ENCODE data around the gene ZNF331.
"Not testable (repeated sequence)": the region's sequence is repeated elsewhere in the genome, so short reads cannot be mapped to it uniquely, and the experiment has no call there.

Gene ZNF331

GRCh38 chr19:53537521-53538377, at the start of gene ZNF331:
Gene ZNF331 (plus strand): TSS chr19:53538145. CDS start chr19:53569377, 31,232 bp downstream.
- DNase-seq (ENCODE audit: low read depth in 2 of 2) = peak; percentile 34 to 41

DNA sequence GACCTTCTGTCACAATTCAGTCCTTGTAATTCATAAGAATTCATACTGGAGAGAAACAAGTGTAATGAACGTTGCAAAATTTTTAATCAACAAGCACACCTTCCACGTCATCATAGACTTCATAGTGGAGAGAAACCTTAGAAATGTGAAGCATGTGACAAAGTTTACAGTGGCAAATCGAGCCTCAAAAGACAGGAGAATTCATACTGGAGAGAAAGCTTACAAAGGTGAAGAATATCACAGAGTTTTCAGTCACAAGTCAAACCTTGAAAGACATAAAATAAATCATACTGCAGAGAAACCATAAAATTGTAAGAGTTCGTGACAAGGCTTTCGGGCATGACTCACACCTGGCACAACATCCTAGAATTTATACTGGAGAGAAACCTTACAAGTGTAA, 45.8 kb upstream of the ZNF331 start:
- no peak for DNase-seq (ENCODE audit: low read depth in 2 of 2)

DNA sequence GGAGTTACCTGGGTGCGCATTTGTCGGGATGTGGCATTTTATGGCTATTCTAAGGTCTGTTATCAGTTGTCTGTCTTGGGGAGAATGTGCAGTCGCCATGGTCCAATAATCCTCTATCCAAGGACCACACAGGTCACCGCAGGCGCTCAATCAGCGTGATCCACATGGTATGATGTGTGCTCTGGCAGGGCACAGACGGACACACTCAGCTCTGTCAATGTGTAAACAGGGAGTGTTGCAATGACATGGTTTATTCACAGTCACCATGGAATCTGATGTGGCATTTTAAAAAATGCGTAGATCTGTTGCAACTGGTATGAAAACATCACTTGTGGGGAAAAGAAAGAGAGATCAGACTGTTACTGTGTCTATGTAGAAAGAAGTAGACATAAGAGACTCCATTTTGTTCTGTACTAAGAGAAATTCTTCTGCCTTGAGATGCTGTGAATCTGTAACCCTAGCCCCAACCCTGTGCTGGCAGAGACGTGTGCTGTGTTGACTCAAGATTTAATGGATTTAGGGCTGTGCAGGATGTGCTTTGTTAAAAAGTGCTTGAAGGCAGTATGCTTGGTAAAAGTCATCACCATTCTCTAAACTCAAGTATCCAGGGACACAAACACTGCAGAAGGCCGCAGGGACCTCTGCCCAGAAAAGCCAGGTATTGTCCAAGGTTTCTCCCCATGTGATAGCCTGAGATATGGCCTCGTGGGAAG, 40.5 kb upstream of the ZNF331 start:
- not testable (repeated sequence) for DNase-seq (ENCODE audit: low read depth in 2 of 2)

- DNase-seq (ENCODE audit: low read depth in 2 of 2) = not testable (repeated sequence)
Observed at GRCh38 chr19:53498024-53498395, 39.9 kb upstream of the ZNF331 start.

DNA sequence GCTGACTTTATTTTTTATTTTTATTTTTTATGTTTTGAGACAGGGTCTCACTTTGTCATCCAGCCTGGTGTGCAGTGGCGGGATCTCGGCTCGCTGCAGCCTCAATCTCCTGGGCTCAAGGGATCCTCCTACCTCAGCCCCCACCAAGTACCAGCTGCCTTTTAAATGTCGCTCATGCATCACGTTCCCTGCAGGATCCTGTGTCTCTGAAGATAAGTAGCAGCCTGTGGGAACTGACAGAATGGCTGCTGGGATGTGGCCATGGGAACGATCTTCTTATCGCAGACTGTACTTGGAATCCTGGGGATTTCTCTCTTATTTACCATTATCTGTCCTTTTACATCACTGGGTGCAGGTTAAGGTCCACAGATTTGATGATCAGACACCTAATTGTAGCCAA, 34.8 kb upstream of the ZNF331 start:
- not testable (repeated sequence) for DNase-seq (ENCODE audit: low read depth in 2 of 2)

GRCh38 chr19:53503671-53504364, 34.1 kb upstream of the ZNF331 start:
- DNase-seq (ENCODE audit: low read depth in 2 of 2) = not testable (repeated sequence)

DNA sequence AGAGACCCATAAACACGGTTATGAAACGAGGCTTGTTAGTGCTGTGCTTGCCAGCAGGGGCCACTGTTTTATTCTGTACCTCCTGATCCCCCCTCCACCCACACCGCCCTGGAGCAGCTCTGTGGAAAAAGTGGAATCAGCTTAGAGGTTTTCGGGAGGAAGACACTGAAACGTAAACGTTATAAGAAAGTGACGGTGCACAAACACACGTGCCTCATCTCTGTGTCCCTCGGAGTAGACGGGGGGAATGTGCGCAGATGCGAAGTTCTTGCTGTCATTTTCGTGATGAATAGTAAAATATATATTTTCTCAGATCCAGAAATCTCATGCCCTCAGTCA, 33.6 kb upstream of the ZNF331 start:
- DNase-seq (ENCODE audit: low read depth in 2 of 2) = not testable (repeated sequence)

DNA sequence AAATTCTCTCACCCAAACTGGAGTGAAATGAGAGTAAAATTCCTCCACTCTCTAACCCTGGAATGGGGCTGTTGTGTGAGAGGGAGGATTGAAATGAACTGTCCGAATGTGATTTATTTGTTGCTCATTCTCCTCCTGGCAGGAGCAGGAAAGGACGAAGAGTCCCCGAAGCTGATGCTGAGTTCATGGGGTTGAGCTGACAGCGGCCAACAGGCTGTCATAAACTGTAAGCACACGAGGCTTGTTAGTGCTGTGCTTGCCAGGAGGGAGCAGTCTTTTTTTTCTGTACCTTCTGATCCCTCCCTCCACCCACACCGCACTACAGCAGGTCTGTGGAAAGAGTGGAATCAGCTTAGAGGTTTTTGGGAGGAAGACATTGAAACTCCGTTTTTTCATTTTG, 33.1 kb upstream of the ZNF331 start:
- no peak for DNase-seq (ENCODE audit: low read depth in 2 of 2)

DNA sequence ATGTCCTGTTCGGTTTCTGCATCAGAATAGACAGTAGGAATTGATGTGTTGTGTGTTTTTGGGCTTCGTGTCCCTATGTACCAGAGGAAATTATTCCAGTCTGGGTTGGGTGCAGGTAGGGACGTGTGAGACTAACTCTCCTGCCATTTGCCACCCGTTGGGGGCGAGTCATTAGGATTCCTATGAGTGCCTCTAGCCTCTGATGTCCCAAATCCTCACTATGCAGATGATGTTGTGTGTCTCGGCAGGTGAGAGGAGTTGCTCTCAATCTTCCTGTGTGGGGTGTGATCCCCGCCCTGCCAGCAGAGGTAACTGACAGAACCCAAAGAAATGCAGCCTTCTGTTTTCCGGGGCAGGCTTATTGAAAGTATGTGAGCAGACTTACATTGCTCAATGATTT, 31.2 kb upstream of the ZNF331 start:
- DNase-seq (ENCODE audit: low read depth in 2 of 2) = no peak

DNA sequence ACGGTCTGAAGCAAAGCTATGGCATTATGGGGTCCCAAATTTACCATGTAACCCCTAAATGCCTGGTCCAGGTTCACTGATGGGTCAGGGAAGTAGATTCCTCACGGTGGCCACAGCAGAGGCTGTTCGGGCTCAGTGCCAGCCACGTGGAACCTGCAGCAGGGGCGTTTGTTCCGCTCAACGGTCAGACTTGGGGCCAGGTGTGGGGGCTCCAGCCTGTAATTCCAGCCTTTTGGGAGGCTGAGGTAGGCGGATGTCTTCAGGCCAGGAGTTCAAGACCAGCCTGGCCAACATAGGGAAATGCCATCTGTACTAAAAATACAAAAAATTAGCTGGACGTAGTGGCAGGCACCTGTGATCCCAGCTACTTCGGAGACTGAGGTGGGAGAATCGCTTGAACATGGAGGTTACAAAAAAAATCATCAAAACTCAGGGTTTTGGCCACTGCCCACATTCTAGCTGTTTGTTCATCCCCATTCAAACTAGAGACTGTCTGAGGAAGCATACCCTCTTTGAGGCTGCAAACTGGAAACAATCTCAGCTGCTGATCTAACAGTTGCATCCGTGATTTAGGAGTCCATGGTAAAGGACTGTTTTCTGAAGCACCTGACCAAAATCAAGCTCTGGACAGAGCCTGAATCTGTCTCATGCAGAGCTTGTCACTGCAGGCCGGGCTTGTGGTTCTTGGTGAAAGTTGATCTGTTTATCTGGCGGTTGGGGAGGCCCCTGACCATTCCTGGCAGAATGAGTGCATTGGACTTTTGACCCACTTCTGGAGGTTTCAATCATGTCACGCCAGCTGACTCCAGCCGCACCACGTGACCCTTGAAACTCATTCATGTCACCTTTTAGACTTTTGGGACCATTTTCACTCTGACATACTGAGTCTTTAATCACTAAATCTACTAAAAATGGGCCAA, 30.2 kb upstream of the ZNF331 start:
- no peak for DNase-seq (ENCODE audit: low read depth in 2 of 2)

GRCh38 chr19:53509443-53509842, 28.5 kb upstream of the ZNF331 start:
- no peak for DNase-seq (ENCODE audit: low read depth in 2 of 2)

DNA sequence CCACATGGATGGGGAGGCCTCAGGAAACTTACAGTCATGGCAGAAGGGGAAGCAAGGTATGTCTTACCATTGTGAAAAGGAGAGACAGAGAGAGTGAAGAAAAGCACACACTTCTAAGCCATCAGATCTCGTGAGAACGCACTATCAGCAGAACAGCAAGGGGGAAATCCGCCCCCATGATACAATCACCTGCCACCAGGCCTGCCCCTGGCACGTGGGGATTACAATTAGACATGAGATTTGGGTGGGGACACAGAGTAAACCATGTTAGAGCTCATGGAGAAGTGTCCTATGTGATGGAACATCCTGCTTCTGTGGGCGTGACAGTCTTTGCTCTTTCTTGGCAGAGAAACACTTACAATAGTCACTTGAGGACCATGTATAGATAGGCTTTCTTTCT, 28.1 kb upstream of the ZNF331 start:
- no peak for DNase-seq (ENCODE audit: low read depth in 2 of 2)

GRCh38 chr19:53511357-53511756, 26.6 kb upstream of the ZNF331 start:
- no peak for DNase-seq (ENCODE audit: low read depth in 2 of 2)

GRCh38 chr19:53511933-53512374, 26.0 kb upstream of the ZNF331 start:
- no peak for DNase-seq (ENCODE audit: low read depth in 2 of 2)

DNA sequence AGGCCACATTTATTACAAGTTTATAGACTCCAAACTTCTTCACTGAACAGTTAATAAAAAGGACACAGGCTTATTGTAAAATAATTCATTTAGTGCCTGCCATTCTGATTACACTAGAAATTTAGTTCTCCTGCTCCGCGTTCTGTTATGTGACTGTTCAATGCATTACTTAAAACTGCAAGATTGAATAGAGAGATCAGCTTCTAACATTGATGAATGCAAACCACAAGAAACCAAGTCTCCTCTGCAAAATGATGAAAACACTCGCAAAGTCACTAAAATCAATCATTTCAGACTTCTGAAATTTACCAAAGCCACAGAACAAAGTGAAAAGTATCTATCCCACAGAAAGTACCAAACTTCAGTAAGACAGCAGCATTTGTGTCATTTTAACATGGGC, 22.9 kb upstream of the ZNF331 start:
- not testable (repeated sequence) for DNase-seq (ENCODE audit: low read depth in 2 of 2)

- DNase-seq (ENCODE audit: low read depth in 2 of 2) = no peak
Observed at GRCh38 chr19:53517114-53517741, 20.7 kb upstream of the ZNF331 start.

DNA sequence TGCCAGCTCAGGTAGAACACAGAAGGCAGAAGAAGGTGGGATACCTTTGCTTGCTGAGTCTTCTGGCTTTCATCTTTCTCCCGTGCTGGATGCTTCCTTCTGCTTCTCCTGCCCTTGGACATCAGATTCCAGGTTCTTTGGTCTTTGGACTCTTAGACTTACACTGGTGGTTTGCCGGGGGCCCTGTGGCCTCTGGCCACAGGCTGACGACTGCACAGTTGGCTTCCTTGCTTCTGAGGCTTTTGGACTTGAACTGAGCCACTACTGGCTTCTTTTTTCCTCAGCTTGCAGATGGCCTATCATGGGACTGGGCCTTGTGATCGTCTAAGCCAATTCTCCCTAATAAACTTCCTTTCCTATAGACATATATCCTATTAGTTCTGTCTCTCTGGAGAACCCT, 19.8 kb upstream of the ZNF331 start:
- no peak for DNase-seq (ENCODE audit: low read depth in 2 of 2)

GRCh38 chr19:53518716-53519115, 19.2 kb upstream of the ZNF331 start:
- DNase-seq (ENCODE audit: low read depth in 2 of 2) = no peak

DNA sequence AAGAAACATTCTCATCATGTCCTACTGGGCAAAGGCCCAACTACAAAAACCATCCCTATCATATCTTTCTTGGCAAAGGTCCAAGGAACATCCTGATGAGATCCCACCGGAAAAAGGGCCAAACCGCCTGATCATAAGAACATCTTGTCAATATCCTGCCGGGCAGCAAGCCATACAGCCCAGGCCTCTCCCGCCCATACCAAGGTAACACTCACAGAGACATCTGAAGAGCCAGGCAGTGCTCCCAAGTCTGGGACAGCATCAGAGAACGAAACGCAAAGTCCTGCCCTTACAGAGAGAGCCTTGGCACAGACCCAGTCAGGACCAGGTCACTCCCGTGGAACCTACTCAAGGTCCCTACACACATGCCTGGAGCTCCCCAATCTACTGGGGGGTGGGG, 18.5 kb upstream of the ZNF331 start:
- DNase-seq (ENCODE audit: low read depth in 2 of 2) = no peak

DNA sequence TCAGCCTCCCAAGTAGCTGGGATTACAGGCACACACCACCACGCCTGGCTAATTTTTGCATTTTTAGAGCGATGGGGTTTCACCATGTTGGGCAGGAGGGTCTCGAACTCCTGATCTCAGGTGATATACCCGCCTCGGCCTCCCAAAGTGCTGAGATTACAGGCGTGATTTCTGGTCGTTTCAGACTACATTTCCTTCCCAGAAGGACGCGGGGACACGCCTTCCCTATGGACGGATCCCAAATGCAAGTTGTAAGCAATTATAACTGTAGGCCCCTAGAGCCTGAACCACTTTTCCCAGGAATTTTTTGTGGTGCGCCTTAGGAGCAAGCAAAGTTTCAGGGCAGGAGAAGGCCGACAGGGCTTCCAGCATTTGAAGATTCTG, 17.8 kb upstream of the ZNF331 start:
- no peak for DNase-seq (ENCODE audit: low read depth in 2 of 2)
